ENCODE results near the gene SEPTIN6.

DNA sequence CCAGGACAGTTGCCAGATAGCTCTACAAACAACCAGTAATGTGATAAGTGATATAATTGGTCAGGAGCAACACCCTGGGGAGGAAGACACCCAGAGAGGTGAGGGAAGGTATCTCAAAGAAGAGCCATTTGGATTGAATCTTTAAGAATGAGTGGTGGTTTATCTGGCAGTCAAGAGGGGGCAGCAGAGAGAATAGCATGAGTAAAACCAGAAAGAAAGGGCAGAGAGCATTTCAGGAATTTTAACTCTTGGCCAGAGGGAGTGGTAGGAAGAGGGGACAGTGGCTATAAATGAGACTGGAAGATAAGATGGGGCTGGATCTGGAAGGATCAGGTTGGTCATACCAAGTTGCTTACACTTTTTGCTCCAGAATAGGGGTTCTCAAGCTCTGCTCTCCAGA is 5.9 kb upstream of the SEPTIN6 start:
- TF ChIP-seq, protein P1, sequence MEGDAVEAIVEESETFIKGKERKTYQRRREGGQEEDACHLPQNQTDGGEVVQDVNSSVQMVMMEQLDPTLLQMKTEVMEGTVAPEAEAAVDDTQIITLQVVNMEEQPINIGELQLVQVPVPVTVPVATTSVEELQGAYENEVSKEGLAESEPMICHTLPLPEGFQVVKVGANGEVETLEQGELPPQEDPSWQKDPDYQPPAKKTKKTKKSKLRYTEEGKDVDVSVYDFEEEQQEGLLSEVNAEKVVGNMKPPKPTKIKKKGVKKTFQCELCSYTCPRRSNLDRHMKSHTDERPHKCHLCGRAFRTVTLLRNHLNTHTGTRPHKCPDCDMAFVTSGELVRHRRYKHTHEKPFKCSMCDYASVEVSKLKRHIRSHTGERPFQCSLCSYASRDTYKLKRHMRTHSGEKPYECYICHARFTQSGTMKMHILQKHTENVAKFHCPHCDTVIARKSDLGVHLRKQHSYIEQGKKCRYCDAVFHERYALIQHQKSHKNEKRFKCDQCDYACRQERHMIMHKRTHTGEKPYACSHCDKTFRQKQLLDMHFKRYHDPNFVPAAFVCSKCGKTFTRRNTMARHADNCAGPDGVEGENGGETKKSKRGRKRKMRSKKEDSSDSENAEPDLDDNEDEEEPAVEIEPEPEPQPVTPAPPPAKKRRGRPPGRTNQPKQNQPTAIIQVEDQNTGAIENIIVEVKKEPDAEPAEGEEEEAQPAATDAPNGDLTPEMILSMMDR (IDR thresholded peaks at IDR 0.05): peak; percentile 82
- TF ChIP-seq TCF7L2 (IDR thresholded peaks at IDR 0.05; ENCODE audit: low read depth, low read length) (no peak), POLR2AphosphoS5 (IDR thresholded peaks at IDR 0.05; ENCODE audit: low read depth, low read length) (no peak), SIN3A (IDR thresholded peaks at IDR 0.05; ENCODE audit: borderline replicate concordance, insufficient read depth, low read depth, low read length) (no peak)
- TF ChIP-seq, protein P2, sequence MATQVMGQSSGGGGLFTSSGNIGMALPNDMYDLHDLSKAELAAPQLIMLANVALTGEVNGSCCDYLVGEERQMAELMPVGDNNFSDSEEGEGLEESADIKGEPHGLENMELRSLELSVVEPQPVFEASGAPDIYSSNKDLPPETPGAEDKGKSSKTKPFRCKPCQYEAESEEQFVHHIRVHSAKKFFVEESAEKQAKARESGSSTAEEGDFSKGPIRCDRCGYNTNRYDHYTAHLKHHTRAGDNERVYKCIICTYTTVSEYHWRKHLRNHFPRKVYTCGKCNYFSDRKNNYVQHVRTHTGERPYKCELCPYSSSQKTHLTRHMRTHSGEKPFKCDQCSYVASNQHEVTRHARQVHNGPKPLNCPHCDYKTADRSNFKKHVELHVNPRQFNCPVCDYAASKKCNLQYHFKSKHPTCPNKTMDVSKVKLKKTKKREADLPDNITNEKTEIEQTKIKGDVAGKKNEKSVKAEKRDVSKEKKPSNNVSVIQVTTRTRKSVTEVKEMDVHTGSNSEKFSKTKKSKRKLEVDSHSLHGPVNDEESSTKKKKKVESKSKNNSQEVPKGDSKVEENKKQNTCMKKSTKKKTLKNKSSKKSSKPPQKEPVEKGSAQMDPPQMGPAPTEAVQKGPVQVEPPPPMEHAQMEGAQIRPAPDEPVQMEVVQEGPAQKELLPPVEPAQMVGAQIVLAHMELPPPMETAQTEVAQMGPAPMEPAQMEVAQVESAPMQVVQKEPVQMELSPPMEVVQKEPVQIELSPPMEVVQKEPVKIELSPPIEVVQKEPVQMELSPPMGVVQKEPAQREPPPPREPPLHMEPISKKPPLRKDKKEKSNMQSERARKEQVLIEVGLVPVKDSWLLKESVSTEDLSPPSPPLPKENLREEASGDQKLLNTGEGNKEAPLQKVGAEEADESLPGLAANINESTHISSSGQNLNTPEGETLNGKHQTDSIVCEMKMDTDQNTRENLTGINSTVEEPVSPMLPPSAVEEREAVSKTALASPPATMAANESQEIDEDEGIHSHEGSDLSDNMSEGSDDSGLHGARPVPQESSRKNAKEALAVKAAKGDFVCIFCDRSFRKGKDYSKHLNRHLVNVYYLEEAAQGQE (IDR thresholded peaks at IDR 0.05; ENCODE audit: insufficient read depth in 1 of 2, low read depth in 2 of 2, low read length in 1 of 2): no peak
